HG03469 (cell line): Measurements from ENCODE around the gene ALG3.
A peak's percentile ranks its signal among the peaks of the same experiment; 100 is the strongest.

Experiments
- ATAC-seq: cut with Tn5 transposase; IDR thresholded peaks from one replicate; pipeline ENCODE4 v1.9.1; 2021; ENCODE audit warnings: mild to moderate bottlenecking, moderate library complexity, moderate number of reproducible peaks; ENCODE audit not compliant: unreplicated experiment

ALG3 gene

GRCh38 chr3:184260724-184261269, 12.0 kb upstream of the ALG3 start:
- no peak for ATAC-seq

- no peak for ATAC-seq
Observed at GRCh38 chr3:184259878-184260723, 11.3 kb upstream of the ALG3 start.

- ATAC-seq: no peak
Observed at GRCh38 chr3:184259396-184259877, 10.7 kb upstream of the ALG3 start.

GRCh38 chr3:184258926-184259325, 10.2 kb upstream of the ALG3 start:
- no peak for ATAC-seq

GRCh38 chr3:184257083-184257915, 8.5 kb upstream of the ALG3 start:
- ATAC-seq: no peak

- no peak for ATAC-seq
Observed at GRCh38 chr3:184255291-184256039, 6.7 kb upstream of the ALG3 start.

GRCh38 chr3:184250167-184250828, 1.5 kb upstream of the ALG3 start:
- peak; percentile 58 for ATAC-seq

GRCh38 chr3:184249412-184250166, 827 bp upstream of the ALG3 start, which contains the start of gene EEF1AKMT4:
EEF1AKMT4 (plus strand) TSS chr3:184249672; CDS start chr3:184249695, 23 bp downstream.
- peak; percentile 83 for ATAC-seq

GRCh38 chr3:184242297-184242685, 6.5 kb downstream of the ALG3 start:
- ATAC-seq: no peak

- ATAC-seq: no peak
Observed at GRCh38 chr3:184241447-184242296, 7.1 kb downstream of the ALG3 start.

- ATAC-seq: no peak
Observed at GRCh38 chr3:184241141-184241446, 7.7 kb downstream of the ALG3 start.

GRCh38 chr3:184240384-184241140, 8.2 kb downstream of the ALG3 start:
- ATAC-seq: no peak

- no peak for ATAC-seq
Observed at GRCh38 chr3:184239708-184240107, 9.1 kb downstream of the ALG3 start.

GRCh38 chr3:184239221-184239620, 9.5 kb downstream of the ALG3 start:
- no peak for ATAC-seq

GRCh38 chr3:184238246-184238818, 10.4 kb downstream of the ALG3 start:
- ATAC-seq: no peak

GRCh38 chr3:184237807-184238206, 11.0 kb downstream of the ALG3 start:
- no peak for ATAC-seq

GRCh38 chr3:184237211-184237610, 11.6 kb downstream of the ALG3 start:
- ATAC-seq: no peak

GRCh38 chr3:184236636-184237035, 12.1 kb downstream of the ALG3 start:
- no peak for ATAC-seq
